Measurements from ENCODE around the gene DIO1.

Gene DIO1

GRCh38 chr1:53959664-53960250, 65.8 kb downstream of the DIO1 start:
- DNase-seq = no peak
- intact Hi-C loops (cut with DNase I) = no loop called here

Data from posterior cingulate gyrus (tissue), 11 donors.